HG03135 (cell line): ENCODE results near the gene NAT16.

Source experiments
- ATAC-seq: cut with Tn5 transposase; IDR thresholded peaks from one replicate; pipeline ENCODE4 v1.9.1; 2021; ENCODE audit warnings: mild to moderate bottlenecking, moderate library complexity; ENCODE audit not compliant: unreplicated experiment

Gene NAT16

GRCh38 chr7:101172005-101172853 is 7.9 kb downstream of the NAT16 start:
- no peak for ATAC-seq

GRCh38 chr7:101171442-101171837 is 8.7 kb downstream of the NAT16 start:
- ATAC-seq: no peak

- ATAC-seq: no peak
Measured at GRCh38 chr7:101170617-101171441, 9.3 kb downstream of the NAT16 start.

- peak; percentile 49 for ATAC-seq
Measured at GRCh38 chr7:101169838-101170551, 10.1 kb downstream of the NAT16 start.

GRCh38 chr7:101169110-101169837 is 10.8 kb downstream of the NAT16 start:
- no peak for ATAC-seq

GRCh38 chr7:101168412-101169049 is 11.6 kb downstream of the NAT16 start:
- no peak for ATAC-seq

- ATAC-seq: no peak
Measured at GRCh38 chr7:101167645-101168411, 12.3 kb downstream of the NAT16 start.

GRCh38 chr7:101166909-101167644 is 13.0 kb downstream of the NAT16 start:
- no peak for ATAC-seq

- ATAC-seq: no peak
Measured at GRCh38 chr7:101166648-101166908, 13.5 kb downstream of the NAT16 start.

- no peak for ATAC-seq
Measured at GRCh38 chr7:101165958-101166647, 14.0 kb downstream of the NAT16 start.

- peak; percentile 68 for ATAC-seq
Measured at GRCh38 chr7:101165075-101165957, 14.8 kb downstream of the NAT16 start, which contains the start of gene VGF. Gene VGF, minus strand, starts transcription at chr7:101165569. Its CDS starts 726 bp downstream, at chr7:101164843.

GRCh38 chr7:101164071-101164840 is 15.8 kb downstream of the NAT16 start:
- no peak for ATAC-seq

- ATAC-seq: no peak
Measured at GRCh38 chr7:101163279-101164070, 16.6 kb downstream of the NAT16 start.

GRCh38 chr7:101162551-101163278 is 17.4 kb downstream of the NAT16 start:
- ATAC-seq: no peak
